Measurements from ENCODE around the gene EXD3.
"Not testable (repeated sequence)": the region's sequence is repeated elsewhere in the genome, so short reads cannot be mapped to it uniquely, and the experiment has no call there.

The EXD3 gene

GRCh38 chr9:137422604-137423513, at the start of gene EXD3, which contains the start of gene NOXA1:
EXD3 (minus strand) TSS chr9:137423162; CDS start chr9:137395357, 27,805 bp downstream.
NOXA1 (plus strand) TSS chr9:137423393; CDS start chr9:137423530, 137 bp downstream.
- DNase-seq (ENCODE audit: low spot score) = peak; percentile 98

- DNase-seq (ENCODE audit: low spot score) = no peak
Measured at GRCh38 chr9:137470785-137471184, 47.8 kb upstream of the EXD3 start.

DNA sequence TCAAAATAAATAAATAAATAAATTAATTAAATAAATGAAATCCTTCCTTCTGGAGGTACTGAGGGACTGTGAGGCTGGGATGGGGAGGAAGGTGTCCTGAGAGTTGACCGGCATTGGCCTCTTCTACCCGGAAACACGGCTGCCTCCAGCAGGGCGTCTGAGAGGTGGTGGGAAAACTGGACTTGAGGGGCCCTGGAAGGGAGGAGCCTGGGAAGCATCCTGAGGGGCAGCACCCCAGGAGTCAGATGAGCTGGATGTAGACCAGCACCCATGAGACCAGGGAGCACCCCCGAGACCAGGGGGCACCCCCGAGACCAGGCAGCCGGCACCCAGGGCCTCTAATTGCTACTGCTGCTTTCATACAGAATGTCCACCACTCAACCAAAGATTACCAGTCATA, 44.9 kb upstream of the EXD3 start:
- no peak for DNase-seq (ENCODE audit: low spot score)

GRCh38 chr9:137467161-137467581, 44.2 kb upstream of the EXD3 start:
- no peak for DNase-seq (ENCODE audit: low spot score)

DNA sequence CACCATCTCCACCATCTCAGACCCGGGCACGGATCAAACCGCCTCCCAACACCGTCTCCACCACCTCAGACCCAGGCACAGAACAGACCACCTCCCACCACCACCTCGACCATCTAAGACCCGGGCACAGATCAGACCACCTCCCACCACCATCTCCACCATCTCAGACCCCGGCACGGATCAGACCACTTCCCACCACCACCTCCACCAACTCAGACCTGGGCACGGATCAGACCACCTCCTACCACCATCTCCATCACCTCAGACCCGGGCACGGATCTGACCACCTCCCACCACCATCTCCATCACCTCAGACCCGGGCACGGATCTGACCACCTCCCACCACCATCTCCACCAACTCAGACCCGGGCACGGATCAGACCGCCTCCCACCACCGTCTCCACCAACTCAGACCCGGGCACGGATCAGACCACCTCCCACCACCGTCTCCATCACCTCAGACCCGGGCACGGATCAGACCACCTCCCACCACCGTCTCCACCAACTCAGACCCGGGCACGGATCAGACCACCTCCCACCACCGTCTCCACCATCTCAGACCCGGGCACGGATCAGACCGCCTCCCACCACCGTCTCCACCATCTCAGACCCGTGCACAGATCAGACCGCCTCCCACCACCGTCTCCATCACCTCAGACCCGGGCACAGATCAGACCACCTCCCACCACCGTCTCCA, 43.6 kb upstream of the EXD3 start:
- DNase-seq (ENCODE audit: low spot score) = not testable (repeated sequence)

DNA sequence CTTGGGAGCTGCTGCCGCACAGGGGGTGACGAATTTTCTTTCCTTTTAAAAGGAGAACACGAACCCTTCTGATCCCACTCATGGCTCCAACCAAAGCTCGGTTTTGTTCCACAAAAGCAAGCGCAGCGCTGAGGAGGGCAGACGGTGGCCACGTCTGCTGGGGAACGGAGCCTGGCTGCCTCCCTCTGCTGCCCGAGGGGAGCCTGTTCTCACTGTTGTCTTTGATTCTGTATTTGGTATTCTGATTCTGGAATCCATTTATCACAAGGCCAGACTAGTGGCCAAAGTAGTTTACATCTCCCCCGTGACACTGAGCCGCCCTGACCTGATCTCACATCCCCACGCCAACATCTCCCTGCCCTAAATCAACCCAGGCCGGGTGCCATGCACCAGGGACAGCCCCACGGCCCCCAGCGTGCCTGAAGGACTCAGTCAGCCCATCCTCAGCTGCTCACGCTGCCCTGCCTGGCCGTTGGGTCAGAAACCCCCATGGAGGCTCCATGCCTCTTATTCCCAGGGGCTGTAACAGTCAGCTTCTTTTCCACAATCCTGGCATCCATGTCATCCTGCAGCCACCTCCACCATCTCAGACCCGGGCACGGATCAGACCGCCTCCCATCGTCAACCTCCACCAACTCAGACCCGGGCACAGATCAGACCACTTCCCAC, 42.9 kb upstream of the EXD3 start:
- no peak for DNase-seq (ENCODE audit: low spot score)

DNA sequence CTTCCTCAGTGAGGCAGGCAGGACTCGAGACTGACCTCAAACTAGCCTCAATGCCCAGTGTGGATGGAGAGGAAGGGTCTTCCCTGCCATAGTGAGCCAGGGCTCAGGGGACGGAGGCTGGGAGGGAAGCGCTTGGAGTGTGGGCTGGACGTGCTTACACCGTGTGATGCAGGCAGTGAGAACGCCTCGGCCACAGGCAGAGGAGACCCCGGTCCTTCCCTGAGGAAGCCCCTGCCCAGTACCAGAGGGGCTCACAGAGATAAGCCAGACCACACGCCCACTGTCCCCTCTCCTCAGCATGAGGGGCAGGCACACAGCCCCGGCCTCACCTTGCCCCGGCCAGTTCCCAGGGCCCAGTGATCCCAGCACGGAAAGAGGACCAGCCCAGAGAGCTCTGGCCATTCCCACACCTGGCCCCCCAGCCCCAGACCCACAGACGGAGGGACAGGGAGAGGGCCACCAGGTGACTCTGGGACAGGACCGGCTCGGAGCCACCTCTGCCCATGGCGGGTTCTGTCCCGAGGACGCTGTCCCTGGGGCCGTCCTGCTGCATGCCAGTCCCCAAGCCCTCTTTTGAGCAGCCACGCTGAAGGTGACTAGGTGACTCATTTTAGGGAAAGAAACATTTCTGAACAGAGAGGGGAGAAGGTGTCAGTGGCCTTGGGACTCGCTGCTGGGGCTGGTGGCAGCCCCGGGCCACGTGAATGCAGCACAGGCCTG, 42.2 kb upstream of the EXD3 start:
- DNase-seq (ENCODE audit: low spot score) = no peak

DNA sequence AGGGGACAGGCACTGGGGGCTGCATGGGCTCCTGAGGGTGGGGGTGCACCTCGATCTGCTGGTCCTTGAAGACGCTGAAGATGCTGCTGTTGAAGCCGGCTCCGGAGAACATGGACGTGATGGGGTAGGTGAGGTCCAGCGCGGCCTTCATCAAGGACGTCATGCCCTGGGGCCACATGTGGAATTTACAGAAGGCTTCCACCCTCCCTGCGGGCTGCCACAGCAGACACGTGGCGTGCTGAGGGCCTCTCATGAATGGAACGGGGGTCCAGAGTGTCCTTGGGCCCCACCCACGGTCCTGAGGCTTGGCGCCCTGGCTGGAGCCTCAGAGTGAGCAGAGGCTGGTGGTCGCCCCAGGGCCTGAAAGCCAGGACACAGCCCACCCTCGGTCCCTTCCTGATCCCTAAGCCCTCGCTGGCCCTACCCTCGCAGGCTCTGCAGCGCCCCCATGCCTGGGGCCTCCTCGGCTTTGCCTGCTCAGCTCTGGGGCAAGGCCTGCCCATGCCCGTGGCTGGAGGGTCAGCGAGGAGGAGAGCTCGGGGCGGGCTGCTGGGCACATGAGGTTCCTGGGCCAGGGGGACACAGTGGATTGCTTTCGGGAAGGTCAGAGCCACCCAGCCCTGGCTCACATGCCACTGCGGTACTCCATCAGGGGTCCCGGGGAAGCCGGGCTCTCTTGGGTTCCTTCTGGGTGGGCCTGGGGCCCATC, 41.5 kb upstream of the EXD3 start:
- no peak for DNase-seq (ENCODE audit: low spot score)

- DNase-seq (ENCODE audit: low spot score) = no peak
Measured at GRCh38 chr9:137463931-137464290, 40.9 kb upstream of the EXD3 start.

GRCh38 chr9:137462986-137463930, 40.3 kb upstream of the EXD3 start:
- DNase-seq (ENCODE audit: low spot score) = no peak

GRCh38 chr9:137462396-137462985, 39.5 kb upstream of the EXD3 start:
- DNase-seq (ENCODE audit: low spot score) = no peak

- DNase-seq (ENCODE audit: low spot score) = no peak
Measured at GRCh38 chr9:137461663-137462395, 38.9 kb upstream of the EXD3 start.

DNA sequence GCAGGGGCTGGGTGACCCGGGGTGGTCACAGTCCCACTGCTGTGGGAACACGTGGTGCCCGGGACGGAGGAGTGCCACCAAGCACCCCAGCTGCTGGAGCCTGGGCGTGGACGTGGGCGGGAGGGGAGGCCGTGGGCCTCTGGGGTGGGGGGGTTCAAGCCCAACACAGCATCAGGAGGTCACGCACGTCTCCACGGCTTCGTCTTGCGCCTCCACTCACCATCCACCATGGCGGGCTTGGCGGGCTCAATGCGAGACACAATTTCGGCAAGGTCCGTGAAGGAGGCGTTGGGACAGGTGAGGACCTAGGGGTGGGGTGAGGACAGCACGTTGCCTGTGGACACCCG, 38.3 kb upstream of the EXD3 start:
- DNase-seq (ENCODE audit: low spot score) = no peak

DNA sequence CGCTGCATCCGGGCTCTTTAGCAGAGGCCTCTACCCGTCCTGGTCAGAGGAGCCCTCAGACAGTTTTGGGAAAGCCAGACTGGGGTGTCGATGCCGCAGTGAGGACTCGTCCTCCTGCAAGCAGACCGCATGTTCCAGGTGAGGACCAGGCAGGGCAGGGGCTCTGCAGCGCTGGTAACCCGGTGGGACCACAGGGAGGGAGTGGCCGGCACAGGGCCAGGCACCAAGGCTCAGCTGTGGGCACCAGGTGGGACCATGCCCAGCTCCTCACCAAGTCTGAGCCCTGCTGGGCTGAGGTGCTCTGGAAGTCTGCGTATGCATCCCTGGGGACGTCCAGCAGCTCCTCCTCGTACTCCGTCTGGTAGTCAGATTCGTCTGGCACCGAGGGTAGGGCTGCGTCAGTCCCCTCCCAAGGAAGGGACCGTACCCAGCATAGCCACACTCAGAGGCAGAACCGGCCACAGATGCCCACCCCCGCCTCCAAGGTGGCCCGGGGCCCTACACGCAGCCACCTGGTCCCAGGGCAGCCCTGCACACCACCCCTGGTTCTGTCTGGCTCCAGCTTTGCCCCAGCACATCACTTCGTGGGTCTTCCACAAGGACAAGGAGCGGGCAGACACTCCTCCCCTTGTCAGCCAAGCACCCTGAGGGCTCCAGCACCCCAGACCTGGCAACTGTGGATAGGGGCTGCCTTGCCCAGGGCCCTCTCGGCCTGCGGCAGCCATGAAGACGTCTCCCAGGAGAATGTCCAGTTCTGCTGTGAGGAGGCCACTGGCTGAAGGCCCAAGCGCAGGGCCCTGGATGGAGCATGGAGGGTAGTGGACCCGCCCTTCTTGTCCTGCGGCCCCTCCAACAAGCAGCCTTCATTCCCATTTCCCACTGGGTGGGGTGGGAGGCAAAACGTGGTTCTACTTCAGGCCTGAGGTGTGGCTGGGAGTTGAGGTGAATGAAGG, 37.7 kb upstream of the EXD3 start:
- no peak for DNase-seq (ENCODE audit: low spot score)

GRCh38 chr9:137459601-137460362, 36.8 kb upstream of the EXD3 start:
- peak; percentile 45 for DNase-seq (ENCODE audit: low spot score)

DNA sequence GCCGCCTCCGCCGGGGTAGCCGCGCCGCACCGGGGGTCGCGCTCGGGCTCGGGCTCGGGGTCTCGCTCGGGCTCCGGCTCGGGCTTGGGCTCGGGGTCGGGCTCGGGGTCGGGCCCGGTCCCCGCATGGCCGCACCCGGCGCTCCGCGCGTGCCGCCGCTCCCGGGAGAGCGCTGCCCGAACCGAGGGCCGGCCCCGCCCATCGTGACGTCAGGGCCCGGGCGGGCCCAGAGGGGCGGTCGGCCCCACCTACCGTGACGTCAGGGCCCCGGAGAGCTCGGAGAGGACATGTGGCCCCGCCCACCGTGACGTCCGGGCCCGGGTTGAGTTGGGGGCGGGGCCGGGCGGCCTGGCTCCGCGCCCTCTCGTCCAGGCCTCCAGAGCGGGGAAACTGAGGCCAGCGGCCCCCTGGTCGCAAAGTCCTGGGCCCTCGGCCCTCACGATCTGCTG, 36.2 kb upstream of the EXD3 start, which contains the start of gene NSMF:
Gene NSMF (minus strand): TSS at position 183 of the 449 bp plus-strand sequence. CDS start 232 bp downstream, outside the sequence.
- peak; percentile 100 for DNase-seq (ENCODE audit: low spot score)

All from AG20443 (cell line).